Liver (tissue), 3 donors: Measurements from ENCODE around the gene ETS2.

ENCODE experiments used
- CTCF ChIP-seq: fragments of 150-350 bp; IDR thresholded peaks from 2 replicates; pipeline ENCODE4 v1.5.1; 2017; ENCODE audit warnings: improper control_type of control experiment, low read depth, low read length; ENCODE audit not compliant: missing input control
- EGR1 ChIP-seq, 2 donors: IDR thresholded peaks; 2 replicates each; pipeline ENCODE4 v1.6.1; 2016 to 2018; ENCODE audit warnings: antibody characterized with exemption in 2 of 2, low read depth in 2 of 2
- GABPA ChIP-seq, 2 donors: IDR thresholded peaks in 1 of 2; conservative IDR thresholded peaks in 1 of 2; 2 replicates each; pipeline ENCODE4 v1.6.1; 2016; ENCODE audit warnings: antibody characterized with exemption in 2 of 2, mild to moderate bottlenecking in 1 of 2, moderate library complexity in 1 of 2
- HNF4G ChIP-seq: IDR thresholded peaks from 2 replicates; pipeline ENCODE4 v1.6.1; 2016; ENCODE audit warnings: antibody characterized with exemption
- JUND ChIP-seq, 2 donors: IDR thresholded peaks; 2 replicates each; pipeline ENCODE4 v1.6.1; 2016; ENCODE audit warnings: antibody characterized with exemption in 2 of 2
- MAX ChIP-seq: IDR thresholded peaks from 2 replicates; pipeline ENCODE4 v1.6.1; 2016; ENCODE audit warnings: antibody characterized with exemption
- RAD21 ChIP-seq, 2 donors: IDR thresholded peaks; 2 replicates each; pipeline ENCODE4 v1.6.1; 2016; ENCODE audit warnings: antibody characterized with exemption in 2 of 2, mild to moderate bottlenecking in 2 of 2
- REST ChIP-seq: IDR thresholded peaks from 2 replicates; pipeline ENCODE4 v1.6.1; 2016; ENCODE audit warnings: antibody characterized with exemption, mild to moderate bottlenecking
- SP1 ChIP-seq: IDR thresholded peaks from 2 replicates; pipeline ENCODE4 v1.6.1; 2018; ENCODE audit warnings: antibody characterized with exemption, mild to moderate bottlenecking
- TAF1 ChIP-seq: conservative IDR thresholded peaks from 2 replicates; pipeline ENCODE4 v1.6.1; 2016; ENCODE audit warnings: antibody characterized with exemption, mild to moderate bottlenecking
- YY1 ChIP-seq: IDR thresholded peaks from 2 replicates; pipeline ENCODE4 v1.6.1; 2016; ENCODE audit warnings: antibody characterized with exemption, mild to moderate bottlenecking
- donor health status: healthy.
- donor health status: healthy.

- no peak for TF ChIP-seq CTCF
- TF ChIP-seq MAX, result no peak
- TF ChIP-seq JUND (IDR thresholded peaks at IDR 0.05), result no peak
- TF ChIP-seq RAD21 (IDR thresholded peaks at IDR 0.05), result no peak
- no peak for TF ChIP-seq GABPA (IDR thresholded peaks at IDR 0.05 in 1 of 2, conservative IDR thresholded peaks at IDR 0.05 in 1 of 2)
- no peak for TF ChIP-seq YY1
- no peak for TF ChIP-seq HNF4G
- no peak for TF ChIP-seq EGR1 (IDR thresholded peaks at IDR 0.05; ENCODE audit: low read depth in 2 of 2)
- no peak for TF ChIP-seq SP1
- TF ChIP-seq TAF1, result no peak
- TF ChIP-seq REST, result no peak
Measured at GRCh38 chr21:38857152-38857825, 51.6 kb downstream of the ETS2 start.
